H1 (cell line): ENCODE data around the gene TPD52L1. TPM values are rescaled to one million over a fixed set of nuclear protein-coding genes. Genes with fewer than 3 reads are reported as not detected.

Experiments
- PHF8 ChIP-seq: fragments of 200-600 bp; sonication (generic); conservative IDR thresholded peaks from 2 replicates; pipeline ENCODE4 v1.7.1; 2012; ENCODE audit warnings: low read depth, mild to moderate bottlenecking, inconsistent platforms, low read length, moderate library complexity
- SP1 ChIP-seq: IDR thresholded peaks from 2 replicates; pipeline ENCODE4 v1.6.1; 2011; ENCODE audit warnings: low read depth, low read length
- polyA plus RNA-seq, 7 experiments: library from polyadenylated mRNA; depleted of rRNA in 3 of 7; stranded (reverse) in 5 of 7; unstranded in 2 of 7; fragments of >200 nt in 5 of 7; fragments of 200-250 nt in 2 of 7; gene quantifications; 1 replicate in 5 of 7; 2 replicates in 1 of 7; 4 replicates in 1 of 7; pipeline versions ENCODE4 v1.2.1 to v1.2.3, GENCODE V29; 2011 to 2013; ENCODE audit warnings: missing spikeins in 2 of 7, mixed read lengths in 2 of 7
- total RNA-seq: library from RNA; stranded (reverse); fragmentation: NEBNext Ultra II Directional; extraction: Animal tissue kit (Norgen Biotek cat#: 25700); gene quantifications from 2 replicates; pipeline ENCODE4 v1.2.1, GENCODE V29; 2021

Gene TPD52L1
- total and polyA plus RNA-seq, 2 of the 8 experiments (the other 6 are each of a cell fraction or from before 2014, with no cell fraction given), result 7.4 to 14.2 TPM

GRCh38 chr6:125296471-125296870 is 142.9 kb downstream of the TPD52L1 start (continued):
- no peak for TF ChIP-seq PHF8
- no peak for TF ChIP-seq SP1
